Glomerular endothelial cell (primary cell): ENCODE data around the gene JPT2. TPM values are rescaled to one million over a fixed set of nuclear protein-coding genes. Genes with fewer than 3 reads are reported as not detected.

Source experiments
- DNase-seq: peaks from one replicate; pipeline ENCODE4 v3.0.0-alpha.2; 2011; ENCODE audit warnings: low read depth, low spot score; ENCODE audit errors: extremely low read depth
- total RNA-seq: library from RNA; depleted of rRNA; stranded (reverse); fragments of >200 nt; gene quantifications from 2 replicates; pipeline ENCODE4 v1.2.3, GENCODE V29; 2015

The JPT2 gene
- total RNA-seq, 1 donor from 2014 or later, result 76.3 TPM

DNA sequence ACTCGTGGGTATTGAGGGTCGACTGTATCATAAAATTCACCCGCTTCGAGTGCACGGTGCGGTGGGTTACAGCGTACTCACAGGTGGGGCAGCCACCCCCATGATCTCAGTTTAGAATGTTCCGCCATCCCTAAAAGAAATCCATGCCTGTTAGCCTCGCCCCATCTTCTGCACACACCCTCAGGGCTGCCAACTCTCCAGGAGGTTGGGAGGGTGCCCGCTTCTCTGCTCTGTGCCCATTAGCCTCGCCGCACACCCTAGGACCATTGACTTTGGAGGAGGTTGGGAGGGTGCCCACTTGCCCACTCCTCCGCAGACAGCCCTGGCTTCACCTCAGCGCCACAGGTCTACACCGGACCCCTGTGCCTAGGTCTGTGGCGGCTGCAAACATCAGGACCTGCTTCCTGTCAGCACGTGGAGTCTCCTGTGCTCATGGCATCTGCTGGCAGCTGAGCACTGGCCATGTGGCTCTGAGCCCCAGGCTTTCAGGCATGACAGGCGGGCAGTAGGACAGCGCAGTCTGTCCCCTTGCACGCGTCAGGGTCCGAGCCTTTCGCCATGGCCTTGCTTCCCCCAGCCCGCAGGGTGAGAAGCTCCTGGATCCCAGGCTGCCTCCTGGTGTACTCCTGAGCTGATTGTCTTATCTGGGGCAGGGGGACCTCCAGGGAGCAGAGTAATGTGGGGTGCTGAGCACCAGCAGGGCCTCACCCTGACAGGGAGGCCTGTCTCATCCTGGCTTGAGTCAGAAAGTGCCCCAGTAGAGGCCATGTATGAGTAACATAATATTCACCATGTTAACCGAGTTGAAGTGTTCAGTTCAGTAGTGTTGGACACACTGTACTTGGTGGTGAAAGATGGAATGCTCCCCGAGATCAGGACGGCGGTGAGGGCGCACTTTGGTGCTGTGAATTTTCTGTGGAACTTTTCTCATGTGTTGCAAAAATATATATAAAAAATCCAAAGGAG lies 71.4 kb downstream of the JPT2 start:
- DNase-seq, result no peak

Other genes with a start within 250 kb of the JPT2 start
- gene PERCC1, start 247.2 kb upstream of the JPT2 start, total RNA-seq, result not detected in 2 replicates
- 0.58 TPM in 1 of 2 replicates, not detected in the other for gene CCDC154, start 233.7 kb upstream of the JPT2 start, total RNA-seq
- 75.9 and 100 TPM in 2 replicates for gene CLCN7, start 203.3 kb upstream of the JPT2 start, total RNA-seq
- gene PTX4, start 189.3 kb upstream of the JPT2 start, total RNA-seq, result 0.18 TPM in 1 of 2 replicates, not detected in the other
- gene TELO2, start 184.9 kb upstream of the JPT2 start, total RNA-seq, result 17.3 and 26.4 TPM in 2 replicates
- 20.4 and 34.2 TPM in 2 replicates for gene TMEM204, start 144.6 kb upstream of the JPT2 start, total RNA-seq
- gene IFT140, start 66.2 kb upstream of the JPT2 start, total RNA-seq, result 15.8 and 17.7 TPM in 2 replicates
- gene CRAMP1, start 65.9 kb upstream of the JPT2 start, total RNA-seq, result 11.8 and 18.4 TPM in 2 replicates
- 47.0 and 75.6 TPM in 2 replicates for gene MAPK8IP3, start 27.9 kb downstream of the JPT2 start, total RNA-seq
- gene NME3, start 93.3 kb downstream of the JPT2 start, total RNA-seq, result 70.4 and 72.6 TPM in 2 replicates
- 6.1 and 8.8 TPM in 2 replicates for gene EME2, start 94.5 kb downstream of the JPT2 start, total RNA-seq
- 105 and 120 TPM in 2 replicates for gene MRPS34, start 94.9 kb downstream of the JPT2 start, total RNA-seq
- 36.2 and 63.6 TPM in 2 replicates for gene SPSB3, start 104.3 kb downstream of the JPT2 start, total RNA-seq
- gene NUBP2, start 104.7 kb downstream of the JPT2 start, total RNA-seq, result 114 and 135 TPM in 2 replicates
- gene IGFALS, start 115.4 kb downstream of the JPT2 start, total RNA-seq, result not detected in 2 replicates
- 91.5 and 116 TPM in 2 replicates for gene HAGH, start 148.5 kb downstream of the JPT2 start, total RNA-seq
- gene FAHD1, start 148.9 kb downstream of the JPT2 start, total RNA-seq, result 60.7 and 62.9 TPM in 2 replicates
- gene MEIOB, start 193.9 kb downstream of the JPT2 start, total RNA-seq, result 0.10 and 0.88 TPM in 2 replicates
- gene HS3ST6, start 240.1 kb downstream of the JPT2 start, total RNA-seq, result not detected in 2 replicates